Panc1 (cell line): ENCODE results near the gene CD80. TPM values are rescaled to one million over a fixed set of nuclear protein-coding genes. Genes with fewer than 3 reads are reported as not detected.

Experiments
- ATAC-seq: fragments of 200-7000 bp; cut with Tn5 transposase; 2 replicates; pipeline ENCODE4 v1.9.1; 2020; ENCODE audit warnings: mild to moderate bottlenecking, moderate library complexity
- BruUV-seq: library from RNA; stranded (reverse); fragments of 400-500 nt; replicated peaks from 2 replicates; lab custom pipeline; 2021; lab: Mats Ljungman, UMichigan
- CTCF ChIA-PET: fragments of 300-600 bp; sonication (Branson Sonifier 250); formaldehyde crosslinking; loops from one replicate; lab custom pipeline; 2022; ENCODE audit warnings: antibody characterized with exemption; lab: Charles Lee
- POLR2A ChIA-PET: fragments of 300-600 bp; sonication (Branson Sonifier 250); formaldehyde crosslinking; loops from one replicate; lab custom pipeline; 2022; ENCODE audit warnings: antibody characterized with exemption; lab: Charles Lee
- DNase-seq: peaks from one replicate; pipeline ENCODE4 v3.0.0-alpha.2; 2010; ENCODE audit warnings: low read depth, low spot score
- H3K27ac ChIP-seq: 2 replicates; pipeline ENCODE4 v1.5.1; 2011; ENCODE audit warnings: mild to moderate bottlenecking, low read length, inconsistent platforms
- H3K27me3 ChIP-seq: fragments of 200-500 bp; sonication (Bioruptor generic); 2 replicates; pipeline ENCODE4 v1.6.0; 2014; ENCODE audit warnings: low read length, inconsistent platforms; ENCODE audit not compliant: control insufficient read depth, insufficient read depth
- H3K36me3 ChIP-seq: fragments of 200-500 bp; sonication (Bioruptor generic); 2 replicates; pipeline ENCODE4 v1.5.1; 2014; ENCODE audit warnings: inconsistent platforms, mild to moderate bottlenecking, low read length, moderate library complexity; ENCODE audit not compliant: control insufficient read depth, insufficient read depth
- H3K4me1 ChIP-seq: 2 replicates; pipeline ENCODE4 v1.5.1; 2011; ENCODE audit warnings: inconsistent platforms, mild to moderate bottlenecking, low read length, moderate library complexity; ENCODE audit not compliant: control insufficient read depth, insufficient read depth
- H3K4me3 ChIP-seq, 2 experiments: 2 replicates each; pipeline ENCODE4 v1.5.1; 2011 to 2012; ENCODE audit warnings: low read depth in 2 of 2, low read length in 2 of 2, mild to moderate bottlenecking in 2 of 2, inconsistent platforms in 1 of 2, moderate library complexity in 1 of 2
- H3K9me3 ChIP-seq: fragments of 200-500 bp; sonication (Bioruptor generic); 2 replicates; pipeline ENCODE4 v1.5.1; 2014; ENCODE audit warnings: low read depth, mild to moderate bottlenecking, inconsistent platforms, low read length, moderate library complexity; ENCODE audit not compliant: control insufficient read depth, insufficient read depth
- CTCF ChIP-seq: fragments of 450-650 bp; IDR thresholded peaks from 2 replicates; pipeline ENCODE4 v1.5.1; 2017; ENCODE audit warnings: mild to moderate bottlenecking
- POLR2AphosphoS5 ChIP-seq: IDR thresholded peaks from 2 replicates; pipeline ENCODE4 v1.6.1; 2012; ENCODE audit warnings: mild to moderate bottlenecking, low read depth, low read length, moderate library complexity
- SIN3A ChIP-seq: IDR thresholded peaks from 2 replicates; pipeline ENCODE4 v1.6.1; 2012; ENCODE audit warnings: low read depth, mild to moderate bottlenecking, low read length, moderate library complexity, borderline replicate concordance; ENCODE audit not compliant: insufficient read depth
- TCF7L2 ChIP-seq: IDR thresholded peaks from 2 replicates; pipeline ENCODE4 v1.6.1; 2011; ENCODE audit warnings: mild to moderate bottlenecking, low read depth, low read length, inconsistent platforms
- in situ Hi-C: cut with HindIII; loops from 2 replicates; pipeline ENCODE4 v1.10.0; 2016; ENCODE audit warnings: low sequenced_read_pairs, low pct_unique_long_range_greater_than_20kb
- intact Hi-C: fragments of 100-400 bp; cut with micrococcal nuclease; formaldehyde crosslinking; loops from one replicate; pipeline ENCODE4 v1.10.0; 2022; ENCODE audit not compliant: unreplicated experiment
- total RNA-seq: library from RNA; stranded (reverse); gene quantifications from one replicate; pipeline ENCODE4 v1.2.1, GENCODE V29; 2021; ENCODE audit not compliant: unreplicated experiment
- TF ChIP-seq, protein P1 (sequence below), 2 experiments: IDR thresholded peaks; 2 replicates each; pipeline ENCODE4 v1.6.1; 2011 to 2012; ENCODE audit warnings: low read depth in 2 of 2, control low read depth in 1 of 2, low read length in 1 of 2, mild to moderate bottlenecking in 1 of 2, moderate library complexity in 1 of 2; ENCODE audit not compliant: insufficient read depth in 1 of 2

The CD80 gene
- total RNA-seq, 1 experiment from 2014 or later, result 0.15 TPM

GRCh38 chr3:119494597-119494996 is 64.8 kb downstream of the CD80 start:
- no peaks in the 10 kb centered on the region; the same call in 1 of the 2 replicates for H3K4me1 ChIP-seq
- no TSS peak for BruUV-seq
- intact Hi-C loops (loop anchor here (10.0 kb wide), 1 partner anchor 190 kb away; no protein-coding TSS in a partner anchor), in situ Hi-C loops (no loop called here)
- no peaks in the 10 kb centered on the region for H3K36me3 ChIP-seq
- DNase-seq, result no peak
- ChIA-PET CTCF (no interaction called here), POLR2A (no interaction called here)
- ATAC-seq, result no peak
- H3K27me3 ChIP-seq, result no peaks in the 10 kb centered on the region
- no peak overlapping the region for H3K27ac ChIP-seq
- no peak overlapping the region for H3K4me3 ChIP-seq
- H3K9me3 ChIP-seq, result no peaks in the 10 kb centered on the region
- TF ChIP-seq CTCF (no peak), POLR2AphosphoS5 (no peak), TCF7L2 (no peak), SIN3A (no peak)
- TF ChIP-seq, protein P1, sequence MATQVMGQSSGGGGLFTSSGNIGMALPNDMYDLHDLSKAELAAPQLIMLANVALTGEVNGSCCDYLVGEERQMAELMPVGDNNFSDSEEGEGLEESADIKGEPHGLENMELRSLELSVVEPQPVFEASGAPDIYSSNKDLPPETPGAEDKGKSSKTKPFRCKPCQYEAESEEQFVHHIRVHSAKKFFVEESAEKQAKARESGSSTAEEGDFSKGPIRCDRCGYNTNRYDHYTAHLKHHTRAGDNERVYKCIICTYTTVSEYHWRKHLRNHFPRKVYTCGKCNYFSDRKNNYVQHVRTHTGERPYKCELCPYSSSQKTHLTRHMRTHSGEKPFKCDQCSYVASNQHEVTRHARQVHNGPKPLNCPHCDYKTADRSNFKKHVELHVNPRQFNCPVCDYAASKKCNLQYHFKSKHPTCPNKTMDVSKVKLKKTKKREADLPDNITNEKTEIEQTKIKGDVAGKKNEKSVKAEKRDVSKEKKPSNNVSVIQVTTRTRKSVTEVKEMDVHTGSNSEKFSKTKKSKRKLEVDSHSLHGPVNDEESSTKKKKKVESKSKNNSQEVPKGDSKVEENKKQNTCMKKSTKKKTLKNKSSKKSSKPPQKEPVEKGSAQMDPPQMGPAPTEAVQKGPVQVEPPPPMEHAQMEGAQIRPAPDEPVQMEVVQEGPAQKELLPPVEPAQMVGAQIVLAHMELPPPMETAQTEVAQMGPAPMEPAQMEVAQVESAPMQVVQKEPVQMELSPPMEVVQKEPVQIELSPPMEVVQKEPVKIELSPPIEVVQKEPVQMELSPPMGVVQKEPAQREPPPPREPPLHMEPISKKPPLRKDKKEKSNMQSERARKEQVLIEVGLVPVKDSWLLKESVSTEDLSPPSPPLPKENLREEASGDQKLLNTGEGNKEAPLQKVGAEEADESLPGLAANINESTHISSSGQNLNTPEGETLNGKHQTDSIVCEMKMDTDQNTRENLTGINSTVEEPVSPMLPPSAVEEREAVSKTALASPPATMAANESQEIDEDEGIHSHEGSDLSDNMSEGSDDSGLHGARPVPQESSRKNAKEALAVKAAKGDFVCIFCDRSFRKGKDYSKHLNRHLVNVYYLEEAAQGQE (IDR thresholded peaks at IDR 0.05; ENCODE audit: insufficient read depth in 1 of 2, low read depth in 2 of 2, low read length in 1 of 2), result no peak

DNA sequence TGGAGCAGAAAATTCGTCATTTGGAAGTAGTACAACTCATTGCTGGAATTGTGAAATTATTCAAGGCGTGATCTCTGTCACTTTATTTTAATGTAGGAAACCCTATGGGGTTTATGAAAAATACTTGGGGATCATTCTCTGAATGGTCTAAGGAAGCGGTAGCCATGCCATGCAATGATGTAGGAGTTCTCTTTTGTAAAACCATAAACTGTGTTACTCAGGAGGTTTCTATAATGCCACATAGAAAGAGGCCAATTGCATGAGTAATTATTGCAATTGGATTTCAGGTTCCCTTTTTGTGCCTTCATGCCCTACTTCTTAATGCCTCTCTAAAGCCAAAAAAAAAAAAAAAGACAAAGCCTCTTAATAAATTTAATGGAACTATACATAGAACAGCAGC is 66.6 kb downstream of the CD80 start:
- ATAC-seq (no peak), DNase-seq (no peak)
- Histone ChIP-seq H3K9me3 (no peaks in the 10 kb centered on the region), H3K4me3 (no peak overlapping the region), H3K36me3 (no peaks in the 10 kb centered on the region), H3K27me3 (no peaks in the 10 kb centered on the region), H3K27ac (no peak overlapping the region), H3K4me1 (no peaks in the 10 kb centered on the region; the same call in 1 of the 2 replicates)
- ChIA-PET CTCF (no interaction called here), POLR2A (no interaction called here)
- intact Hi-C loops (loop anchor here (10.0 kb wide), 1 partner anchor 192 kb away; no protein-coding TSS in a partner anchor), in situ Hi-C loops (no loop called here)
- BruUV-seq, result no TSS peak
- TF ChIP-seq SIN3A (no peak), POLR2AphosphoS5 (no peak), CTCF (no peak), TCF7L2 (no peak)
- TF ChIP-seq, protein P1 (IDR thresholded peaks at IDR 0.05; ENCODE audit: insufficient read depth in 1 of 2, low read depth in 2 of 2, low read length in 1 of 2), result no peak
